Upper lobe of left lung (tissue), 4 donors: ENCODE results near the gene SUGT1.

ENCODE experiments used
- EP300 ChIP-seq, 4 donors: sonication (generic); formaldehyde crosslinking; IDR thresholded peaks; one replicate each; pipeline ENCODE4 v1.5.1; 2017; ENCODE audit warnings: antibody characterized with exemption in 4 of 4, control low read depth in 2 of 4
- POLR2A ChIP-seq, 4 donors: fragments of 450-650 bp; IDR thresholded peaks; one replicate each; pipeline ENCODE4 v1.5.1; 2016 to 2017; ENCODE audit warnings: antibody characterized with exemption in 4 of 4, mild to moderate bottlenecking in 2 of 4
- POLR2AphosphoS5 ChIP-seq, 2 donors: sonication (generic); formaldehyde crosslinking; IDR thresholded peaks; one replicate each; pipeline ENCODE4 v1.5.1; 2017; ENCODE audit warnings: antibody characterized with exemption in 2 of 2
- TF ChIP-seq, protein P1 (sequence below), 6 experiments: fragments of 450-650 bp in 4 of 6; fragments of 200-600 bp in 2 of 6; sonication (generic) in 2 of 6; IDR thresholded peaks; one replicate each; pipeline ENCODE4 v1.5.1; 2016 to 2019; ENCODE audit warnings: antibody characterized with exemption in 6 of 6

DNA sequence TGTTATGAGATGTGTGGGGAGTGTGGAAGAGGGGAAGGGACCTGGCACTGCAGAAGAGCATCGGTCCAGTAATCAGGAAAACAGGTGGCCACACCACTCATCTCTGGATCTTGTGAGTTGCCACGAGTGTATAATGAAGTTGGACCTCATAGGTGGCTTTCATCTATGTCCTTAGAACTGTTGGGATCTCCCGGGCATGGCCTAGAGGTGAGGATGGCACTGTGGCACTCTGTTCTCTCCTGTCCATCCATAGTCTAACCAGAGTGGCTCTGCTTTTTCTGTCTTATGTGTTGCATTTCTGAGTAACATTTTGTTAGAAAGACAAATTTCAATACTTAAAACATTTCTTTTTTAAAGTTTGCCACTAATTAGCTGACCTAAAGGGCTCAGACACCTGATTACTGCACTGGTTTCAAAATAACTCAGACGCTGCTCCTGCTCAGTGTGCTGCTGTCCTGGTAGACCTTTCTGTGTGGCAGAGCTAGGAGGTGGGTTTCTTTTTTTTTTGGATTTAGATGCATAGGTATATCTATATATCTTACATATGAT, 81.5 kb downstream of the SUGT1 start:
- TF ChIP-seq POLR2A (IDR thresholded peaks at IDR 0.05), result no peak
- TF ChIP-seq, protein P1, sequence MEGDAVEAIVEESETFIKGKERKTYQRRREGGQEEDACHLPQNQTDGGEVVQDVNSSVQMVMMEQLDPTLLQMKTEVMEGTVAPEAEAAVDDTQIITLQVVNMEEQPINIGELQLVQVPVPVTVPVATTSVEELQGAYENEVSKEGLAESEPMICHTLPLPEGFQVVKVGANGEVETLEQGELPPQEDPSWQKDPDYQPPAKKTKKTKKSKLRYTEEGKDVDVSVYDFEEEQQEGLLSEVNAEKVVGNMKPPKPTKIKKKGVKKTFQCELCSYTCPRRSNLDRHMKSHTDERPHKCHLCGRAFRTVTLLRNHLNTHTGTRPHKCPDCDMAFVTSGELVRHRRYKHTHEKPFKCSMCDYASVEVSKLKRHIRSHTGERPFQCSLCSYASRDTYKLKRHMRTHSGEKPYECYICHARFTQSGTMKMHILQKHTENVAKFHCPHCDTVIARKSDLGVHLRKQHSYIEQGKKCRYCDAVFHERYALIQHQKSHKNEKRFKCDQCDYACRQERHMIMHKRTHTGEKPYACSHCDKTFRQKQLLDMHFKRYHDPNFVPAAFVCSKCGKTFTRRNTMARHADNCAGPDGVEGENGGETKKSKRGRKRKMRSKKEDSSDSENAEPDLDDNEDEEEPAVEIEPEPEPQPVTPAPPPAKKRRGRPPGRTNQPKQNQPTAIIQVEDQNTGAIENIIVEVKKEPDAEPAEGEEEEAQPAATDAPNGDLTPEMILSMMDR (IDR thresholded peaks at IDR 0.05), result no peak
- TF ChIP-seq POLR2AphosphoS5 (IDR thresholded peaks at IDR 0.05), result no peak
- TF ChIP-seq EP300 (IDR thresholded peaks at IDR 0.05), result no peak
